PC-3 (cell line): ENCODE data around the gene VCX2. TPM values are rescaled to one million over a fixed set of nuclear protein-coding genes. Genes with fewer than 3 reads are reported as not detected.

Experiments used
- ATAC-seq: fragments of 200-7000 bp; cut with Tn5 transposase; 2 replicates; pipeline ENCODE4 v1.9.1; 2020; ENCODE audit warnings: mild to moderate bottlenecking, moderate library complexity
- BruUV-seq: library from RNA; stranded (reverse); fragments of 400-500 nt; replicated peaks from 2 replicates; lab custom pipeline; 2021; lab: Mats Ljungman, UMichigan
- CTCF ChIA-PET: fragments of 300-600 bp; sonication (Branson Sonifier 250); formaldehyde crosslinking; loops from one replicate; lab custom pipeline; 2022; ENCODE audit warnings: antibody characterized with exemption; lab: Charles Lee
- POLR2A ChIA-PET: fragments of 300-600 bp; sonication (Branson Sonifier 250); formaldehyde crosslinking; loops from one replicate; lab custom pipeline; 2022; ENCODE audit warnings: antibody characterized with exemption; ENCODE audit not compliant: unreplicated experiment; lab: Charles Lee
- DNase-seq: peaks from one replicate; pipeline ENCODE4 v3.0.0-alpha.2; 2015
- H2AFZ ChIP-seq: fragments of 300-600 bp; sonication (generic); 2 replicates; pipeline ENCODE4 v1.6.0; 2016; ENCODE audit warnings: antibody characterized with exemption, low read length
- H3F3A ChIP-seq: fragments of 300-600 bp; sonication (generic); one replicate; pipeline ENCODE4 v1.6.0; 2017; ENCODE audit warnings: antibody characterized with exemption, low read length, control low read depth, mild to moderate bottlenecking; ENCODE audit not compliant: unreplicated experiment
- H3K27ac ChIP-seq: fragments of 300-600 bp; sonication (generic); 2 replicates; pipeline ENCODE4 v1.5.1; 2016; ENCODE audit warnings: mild to moderate bottlenecking, low read length
- H3K27me3 ChIP-seq: fragments of 300-600 bp; sonication (generic); 2 replicates; pipeline ENCODE4 v1.6.1; 2016; ENCODE audit warnings: low read length, mixed read lengths
- H3K36me3 ChIP-seq: fragments of 300-600 bp; sonication (generic); 2 replicates; pipeline ENCODE4 v1.6.1; 2016; ENCODE audit warnings: low read depth, mixed run types, low read length, mixed read lengths
- H3K4me1 ChIP-seq: fragments of 300-600 bp; sonication (generic); 2 replicates; pipeline ENCODE4 v1.5.1; 2016; ENCODE audit warnings: low read length; ENCODE audit not compliant: insufficient read depth
- H3K4me2 ChIP-seq: fragments of 300-600 bp; sonication (generic); 2 replicates; pipeline ENCODE4 v1.6.0; 2016; ENCODE audit warnings: low read length
- H3K4me3 ChIP-seq: fragments of 300-600 bp; sonication (generic); 2 replicates; pipeline ENCODE4 v1.5.1; 2016; ENCODE audit warnings: mild to moderate bottlenecking, low read length, mixed read lengths
- H3K79me2 ChIP-seq: fragments of 300-600 bp; sonication (generic); 2 replicates; pipeline ENCODE4 v1.6.1; 2017; ENCODE audit warnings: low read length, mixed read lengths
- H3K9ac ChIP-seq: fragments of 300-600 bp; sonication (generic); 2 replicates; pipeline ENCODE4 v1.6.0; 2016; ENCODE audit warnings: mild to moderate bottlenecking, low read length
- H3K9me2 ChIP-seq: fragments of 300-600 bp; sonication (generic); replicated peaks from 2 replicates; pipeline ENCODE4 v1.6.1; 2016; ENCODE audit warnings: mixed run types, low read length, mixed read lengths
- H3K9me3 ChIP-seq: fragments of 300-600 bp; sonication (generic); 2 replicates; pipeline ENCODE4 v1.6.1; 2016; ENCODE audit warnings: low read length, mixed read lengths
- H4K20me1 ChIP-seq: fragments of 300-600 bp; sonication (generic); 2 replicates; pipeline ENCODE4 v1.6.1; 2016; ENCODE audit warnings: low read length, mixed read lengths
- CTCF ChIP-seq: fragments of 300-600 bp; sonication (generic); conservative IDR thresholded peaks from 2 replicates; pipeline ENCODE4 v1.5.1; 2017; ENCODE audit warnings: antibody characterized with exemption, low read depth, mild to moderate bottlenecking, low read length
- EZH2 ChIP-seq: fragments of 300-600 bp; sonication (generic); IDR thresholded peaks from one replicate; pipeline ENCODE4 v1.6.1; 2017; ENCODE audit warnings: antibody characterized with exemption, mild to moderate bottlenecking, low read length; ENCODE audit not compliant: unreplicated experiment
- EZH2phosphoT487 ChIP-seq: fragments of 300-600 bp; sonication (generic); IDR thresholded peaks from 2 replicates; pipeline ENCODE4 v1.6.1; 2018; ENCODE audit warnings: mild to moderate bottlenecking, antibody characterized with exemption, low read length, borderline replicate concordance
- intact Hi-C: fragments of 100-400 bp; cut with micrococcal nuclease; formaldehyde crosslinking; loops from 2 replicates; pipeline ENCODE4 v1.9.0; 2023
- total RNA-seq: library from RNA; depleted of rRNA; stranded (reverse); fragments of >200 nt; gene quantifications from 2 replicates; pipeline ENCODE4 v1.2.3, GENCODE V29; 2014

The VCX2 gene
- total RNA-seq, 1 experiment from 2014 or later = not detected

GRCh38 chrX:8140986-8141744 lies 29.9 kb downstream of the VCX2 start:
- H2AFZ ChIP-seq = no peak overlapping the region
- no peak overlapping the region for H3K4me2 ChIP-seq
- CTCF ChIA-PET = no interaction called here
- no peak for TF ChIP-seq EZH2
- TF ChIP-seq EZH2phosphoT487 = no peak
- TF ChIP-seq CTCF = no peak
- no peaks in the 10 kb centered on the region for H4K20me1 ChIP-seq
- no peaks in the 10 kb centered on the region for H3K36me3 ChIP-seq
- H3K27me3 ChIP-seq = no peaks in the 10 kb centered on the region
- no peak overlapping the region for H3K9ac ChIP-seq
- DNase-seq (no peak), ATAC-seq (no peak)
- BruUV-seq = no TSS peak
- no peaks in the 10 kb centered on the region for H3K9me2 ChIP-seq
- H3F3A ChIP-seq = no peaks in the 10 kb centered on the region
- no peak overlapping the region for H3K27ac ChIP-seq
- intact Hi-C loops = no loop called here
- H3K79me2 ChIP-seq = no peaks in the 10 kb centered on the region
- no peaks in the 10 kb centered on the region for H3K9me3 ChIP-seq
- no peak overlapping the region for H3K4me3 ChIP-seq
- H3K4me1 ChIP-seq = peaks cover 16% of the 10 kb centered on the region
- POLR2A ChIA-PET = no interaction called here

DNA sequence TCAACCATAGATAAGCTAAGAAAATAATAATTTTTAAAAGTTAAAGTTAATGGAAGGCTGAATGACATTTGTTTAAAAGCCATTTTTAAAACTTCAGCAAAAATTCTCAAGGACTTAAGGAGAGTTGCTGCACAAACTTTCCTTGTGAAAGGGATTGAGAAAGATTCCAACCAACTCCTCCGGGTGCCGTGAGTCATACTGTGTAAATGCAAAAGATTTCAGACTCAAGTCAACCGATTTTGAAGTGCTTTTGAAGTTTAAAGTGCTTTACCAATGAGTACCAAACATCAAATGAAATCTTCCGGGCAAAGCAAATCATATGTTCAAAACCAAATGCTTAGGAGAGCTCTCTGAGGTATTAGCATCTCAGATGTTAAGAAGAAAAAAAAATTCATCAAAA lies 31.4 kb downstream of the VCX2 start:
- POLR2A ChIA-PET = no interaction called here
- peak; percentile 63 for DNase-seq
- BruUV-seq = no TSS peak

More for the DNA sequence above, 31.4 kb downstream of the VCX2 start:
- Histone ChIP-seq H2AFZ (no peak overlapping the region), H3F3A (no peaks in the 10 kb centered on the region), H4K20me1 (no peaks in the 10 kb centered on the region), H3K36me3 (no peaks in the 10 kb centered on the region), H3K4me3 (no peak overlapping the region), H3K27me3 (no peaks in the 10 kb centered on the region), H3K27ac (no peak overlapping the region), H3K79me2 (no peaks in the 10 kb centered on the region), H3K4me1 (peaks cover 16% of the 10 kb centered on the region), H3K9me3 (no peaks in the 10 kb centered on the region), H3K9ac (no peak overlapping the region), H3K9me2 (no peaks in the 10 kb centered on the region), H3K4me2 (no peak overlapping the region)
- CTCF ChIA-PET = no interaction called here
- TF ChIP-seq EZH2 (no peak), CTCF (no peak), EZH2phosphoT487 (no peak)
- intact Hi-C loops = no loop called here
- peak; percentile 29; the same call in 1 of the 2 replicates for ATAC-seq
